ENCODE measurements around the gene OR5K2.

GRCh38 chr3:98534734-98535133 is 37.3 kb downstream of the OR5K2 start:
- TF ChIP-seq SIN3A (IDR thresholded peaks at IDR 0.05; ENCODE audit: borderline replicate concordance, insufficient read depth, low read length) (no peak), POLR2AphosphoS5 (IDR thresholded peaks at IDR 0.05; ENCODE audit: low read depth, low read length) (no peak), TAF1 (IDR thresholded peaks at IDR 0.05; ENCODE audit: borderline replicate concordance, insufficient read depth, low read length) (no peak)

All from PFSK-1 (cell line).